Endodermal cell (in vitro differentiated cells): ENCODE data around the gene RANBP1. TPM values are rescaled to one million over a fixed set of nuclear protein-coding genes. Genes with fewer than 3 reads are reported as not detected.
A peak's percentile ranks its signal among the peaks of the same experiment; 100 is the strongest.

Experiments used
- DNase-seq: peaks from one replicate; pipeline ENCODE4 v3.0.0-alpha.2; 2017
- H3K27ac ChIP-seq: 2 replicates; pipeline ENCODE4 v1.5.1; 2013; ENCODE audit warnings: mild to moderate bottlenecking, low read depth, low read length, moderate library complexity
- H3K27me3 ChIP-seq: 2 replicates; pipeline ENCODE4 v1.6.1; 2013; ENCODE audit warnings: mild to moderate bottlenecking, low read length, moderate library complexity; ENCODE audit not compliant: insufficient read depth, control insufficient read depth, poor library complexity, severe bottlenecking
- H3K36me3 ChIP-seq: 2 replicates; pipeline ENCODE4 v1.7.0; 2013; ENCODE audit warnings: mild to moderate bottlenecking, low read length, moderate library complexity; ENCODE audit not compliant: control insufficient read depth, insufficient read depth
- H3K4me1 ChIP-seq: one replicate; pipeline ENCODE4 v1.7.0; 2013; ENCODE audit warnings: low read length; ENCODE audit not compliant: control insufficient read depth, insufficient read depth
- H3K4me3 ChIP-seq: 2 replicates; pipeline ENCODE4 v1.5.1; 2013; ENCODE audit warnings: mild to moderate bottlenecking, low read length, moderate library complexity
- H3K9ac ChIP-seq: 2 replicates; pipeline ENCODE4 v1.6.1; 2013; ENCODE audit warnings: mild to moderate bottlenecking, low read length, moderate library complexity; ENCODE audit not compliant: poor library complexity, severe bottlenecking; ENCODE audit errors: extremely low read depth
- H3K9me3 ChIP-seq: 2 replicates; pipeline ENCODE4 v1.6.1; 2013; ENCODE audit warnings: mild to moderate bottlenecking, low read length, moderate library complexity; ENCODE audit not compliant: control insufficient read depth
- H3K27ac Mint-ChIP-seq: 2 replicates; pipeline ENCODE4 v1.8.0; 2020; ENCODE audit warnings: mixed read lengths
- H3K27me3 Mint-ChIP-seq: 2 replicates; pipeline ENCODE4 v1.8.0; 2021; ENCODE audit warnings: mild to moderate bottlenecking, mixed read lengths; ENCODE audit not compliant: insufficient read depth
- H3K36me3 Mint-ChIP-seq: 2 replicates; pipeline ENCODE4 v1.8.0; 2020; ENCODE audit warnings: low read depth, mixed read lengths
- H3K4me1 Mint-ChIP-seq: 2 replicates; pipeline ENCODE4 v1.8.0; 2020; ENCODE audit warnings: mixed read lengths
- H3K4me3 Mint-ChIP-seq: 2 replicates; pipeline ENCODE4 v1.8.0; 2020; ENCODE audit warnings: mild to moderate bottlenecking, moderate library complexity, mixed read lengths
- H3K9me3 Mint-ChIP-seq: 2 replicates; pipeline ENCODE4 v1.8.0; 2020; ENCODE audit warnings: mild to moderate bottlenecking, mixed read lengths
- CTCF ChIP-seq: fragments of 200-600 bp; sonication (generic); conservative IDR thresholded peaks from 2 replicates; pipeline ENCODE4 v1.5.0; 2021; ENCODE audit warnings: antibody characterized with exemption, mild to moderate bottlenecking
- WGBS, 2 experiments: methylation state at CpG; one replicate each; pipeline versions ENCODE4 v1.1.5 to v1.1.7; 2013; ENCODE audit warnings: missing lambda C conversion rate in 2 of 2, mixed read lengths in 1 of 2; ENCODE audit not compliant: insufficient coverage in 1 of 2, insufficient read length in 1 of 2; 5-methylcytosine and 5-hydroxymethylcytosine counted together
- total RNA-seq, 2 donors: library from RNA; stranded (reverse); fragmentation: NEBNext Ultra II Directional in 1 of 2; extraction: Animal tissue kit (Norgen Biotek cat#: 25700) in 1 of 2; gene quantifications; 2 replicates in 1 of 2; 3 replicates in 1 of 2; pipeline ENCODE4 v1.2.1, GENCODE V29; 2021

RANBP1 gene
- total RNA-seq, 2 donors from 2014 or later, result 320 to 415 TPM

DNA sequence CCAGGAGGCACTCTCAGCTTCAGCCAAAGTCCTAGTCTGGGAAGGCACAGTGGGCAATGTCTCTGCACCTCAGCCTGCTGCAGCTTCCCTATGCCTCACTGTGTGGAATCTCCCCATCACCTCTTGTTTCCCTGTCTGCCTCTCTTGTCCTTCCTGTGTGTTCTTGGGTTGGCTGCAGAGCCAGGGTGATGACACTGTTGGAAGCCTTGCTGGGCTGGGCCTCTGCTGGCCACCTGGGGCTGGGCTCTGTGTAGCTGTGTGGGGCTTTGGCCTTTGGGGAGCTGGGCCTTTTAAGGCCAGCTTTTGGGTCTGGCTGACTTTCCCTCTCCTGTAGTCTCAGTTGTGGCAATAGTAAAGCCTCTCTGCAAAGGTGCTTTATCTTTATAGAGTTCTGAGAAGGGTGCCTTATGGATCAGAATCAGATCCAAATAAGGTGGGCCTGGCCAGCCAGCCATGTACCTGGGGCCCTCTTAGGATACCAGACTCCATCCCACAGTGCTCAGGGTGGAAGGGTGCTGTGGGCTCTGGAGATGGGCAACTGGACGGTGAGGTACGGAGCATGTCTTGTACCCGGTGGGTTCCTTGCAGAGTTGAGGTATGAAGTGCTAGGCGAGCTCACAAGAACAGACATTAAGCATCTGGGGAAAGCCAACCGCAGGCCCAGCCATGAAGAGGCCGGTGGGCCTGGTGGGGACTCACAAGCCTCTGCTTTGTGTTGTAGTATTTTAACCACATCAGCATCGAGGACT lies 10.3 kb upstream of the RANBP1 start:
- peak overlapping the region; percentile 44 for H3K27ac ChIP-seq
- DNase-seq, result no peak
- no peaks in the 10 kb centered on the region for H3K9me3 ChIP-seq
- Mint-ChIP-seq H3K36me3 (peaks cover 63% of the 10 kb centered on the region), H3K27me3 (no peaks in the 10 kb centered on the region), H3K4me1 (no peaks in the 10 kb centered on the region), H3K27ac (no peak overlapping the region), H3K9me3 (no peaks in the 10 kb centered on the region), H3K4me3 (no peak overlapping the region)
- no peaks in the 10 kb centered on the region for H3K27me3 ChIP-seq
- H3K4me1 ChIP-seq, result no peaks in the 10 kb centered on the region
- no peak overlapping the region for H3K9ac ChIP-seq
- no peak overlapping the region for H3K4me3 ChIP-seq
- no peak for TF ChIP-seq CTCF
- 96 to 100% methylated on average over 7 of the region's 7 CpGs for WGBS, 2 experiments
- peaks cover 82% of the 10 kb centered on the region for H3K36me3 ChIP-seq

GRCh38 chr22:20106205-20106848 lies 9.6 kb upstream of the RANBP1 start:
- Histone ChIP-seq H3K4me3 (no peak overlapping the region), H3K4me1 (no peaks in the 10 kb centered on the region), H3K9me3 (no peaks in the 10 kb centered on the region), H3K9ac (no peak overlapping the region), H3K27me3 (no peaks in the 10 kb centered on the region), H3K27ac (peak overlapping the region; percentile 44), H3K36me3 (peaks cover 80% of the 10 kb centered on the region)
- Mint-ChIP-seq H3K27ac (no peak overlapping the region), H3K4me3 (no peak overlapping the region), H3K36me3 (peaks cover 61% of the 10 kb centered on the region), H3K27me3 (no peaks in the 10 kb centered on the region), H3K9me3 (no peaks in the 10 kb centered on the region), H3K4me1 (no peaks in the 10 kb centered on the region)
- DNase-seq, result no peak
- TF ChIP-seq CTCF, result no peak
- WGBS, 2 experiments, result 94 to 96% methylated on average over 17 to 20 of the region's 20 CpGs

GRCh38 chr22:20106849-20107237 lies 9.1 kb upstream of the RANBP1 start:
- Mint-ChIP-seq H3K36me3 (peaks cover 60% of the 10 kb centered on the region), H3K27me3 (no peaks in the 10 kb centered on the region), H3K4me3 (no peak overlapping the region), H3K9me3 (no peaks in the 10 kb centered on the region), H3K27ac (no peak overlapping the region), H3K4me1 (no peaks in the 10 kb centered on the region)
- Histone ChIP-seq H3K4me1 (no peaks in the 10 kb centered on the region), H3K9me3 (no peaks in the 10 kb centered on the region), H3K36me3 (peaks cover 76% of the 10 kb centered on the region), H3K4me3 (no peak overlapping the region), H3K27ac (no peak overlapping the region), H3K9ac (no peak overlapping the region), H3K27me3 (no peaks in the 10 kb centered on the region)
- no peak for DNase-seq
- WGBS, 2 experiments, result 94 to 97% methylated on average over 10 of the region's 10 CpGs
- TF ChIP-seq CTCF, result no peak
